NCI-H146 (cell line): ENCODE measurements around the gene TACR2.
A peak's percentile ranks its signal among the peaks of the same experiment; 100 is the strongest.
"Not testable (repeated sequence)": the region's sequence is repeated elsewhere in the genome, so short reads cannot be mapped to it uniquely, and the experiment has no call there.

Source experiments
- DNase-seq: peaks from one replicate; lab custom pipeline; 2025; lab: John Stamatoyannopoulos, UW

TACR2 gene

DNA sequence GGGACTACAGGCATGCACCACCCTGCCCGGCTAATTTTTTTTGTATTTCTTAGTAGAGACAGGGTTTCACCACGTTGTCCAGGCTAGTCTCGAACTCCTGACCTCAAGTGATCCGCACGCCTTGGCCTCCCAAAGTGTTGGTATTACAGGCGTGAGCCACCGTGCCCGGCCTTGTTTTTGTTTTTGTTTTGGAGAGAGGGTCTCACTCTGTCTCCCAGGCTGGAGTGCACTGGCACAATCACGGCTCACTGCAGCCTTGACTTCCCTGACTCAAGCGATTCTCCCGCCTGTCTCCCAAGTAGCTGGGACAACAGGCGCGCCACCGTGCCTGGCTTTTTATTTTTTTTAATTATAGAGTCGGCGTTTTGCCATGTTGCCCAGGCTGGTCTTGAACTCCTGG, 33.7 kb upstream of the TACR2 start:
- DNase-seq = not testable (repeated sequence)

DNA sequence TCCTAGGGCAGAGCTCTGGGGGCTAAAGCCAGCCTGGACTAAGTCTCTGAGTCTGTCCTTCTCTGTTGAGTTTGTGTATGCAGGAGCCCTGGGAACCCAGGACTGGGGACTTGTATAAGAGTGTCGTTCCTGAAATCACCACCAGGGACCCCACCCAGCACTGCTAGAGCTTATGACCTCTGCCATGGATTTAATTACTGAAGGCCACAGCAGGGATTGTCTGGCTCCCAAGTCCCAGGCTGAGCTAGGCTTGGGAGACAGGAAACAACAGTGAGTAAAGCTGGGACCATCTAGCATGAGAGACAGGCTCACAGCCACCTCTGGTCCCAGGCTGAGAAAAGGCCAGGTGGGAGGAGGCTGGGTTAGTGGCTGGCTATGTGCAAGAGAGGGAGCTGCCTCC, 33.1 kb upstream of the TACR2 start:
- DNase-seq = peak; percentile 74

DNA sequence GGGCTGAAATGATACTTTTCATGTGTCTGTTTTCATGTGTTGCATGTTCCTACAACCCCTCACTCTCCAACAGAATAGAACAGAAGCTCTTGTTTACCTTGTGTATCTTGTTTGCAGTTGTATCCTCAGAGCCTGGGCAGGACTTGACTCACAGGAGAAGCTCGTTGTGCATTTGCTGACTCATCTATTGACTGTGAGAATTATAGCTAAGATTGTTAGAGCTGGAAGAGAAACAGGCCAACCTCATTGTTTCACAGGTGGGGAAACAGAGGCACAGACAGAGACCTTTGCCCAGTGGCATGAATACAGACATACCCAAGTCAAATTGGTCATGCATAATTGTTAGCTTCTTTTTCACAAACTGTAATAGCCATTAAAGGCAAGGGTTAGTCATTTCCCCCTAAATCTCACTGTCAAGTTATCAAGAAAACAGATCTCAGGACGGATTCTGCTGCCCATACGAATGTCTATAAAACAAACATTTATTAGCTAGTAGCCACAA, 30.0 kb upstream of the TACR2 start:
- no peak for DNase-seq

DNA sequence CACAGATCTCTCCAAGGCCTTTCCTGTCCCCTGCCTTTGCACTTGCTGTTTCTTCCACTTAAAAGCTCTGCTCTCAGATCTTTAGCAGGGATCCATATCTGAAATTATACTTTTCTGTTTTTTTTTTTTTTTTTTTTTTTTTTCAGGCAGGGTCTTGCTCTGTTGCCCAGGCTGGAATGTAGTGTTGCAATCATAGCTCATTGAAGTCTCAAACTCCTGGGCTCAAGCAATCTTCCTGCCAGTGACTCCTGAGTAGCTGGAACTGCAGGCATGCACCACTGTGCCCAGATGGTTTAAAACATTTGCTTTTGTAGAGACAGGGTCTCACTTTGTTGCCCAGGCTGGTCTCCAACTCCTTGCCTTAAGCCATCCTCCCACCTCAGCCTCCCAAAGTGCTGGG, 29.5 kb upstream of the TACR2 start:
- DNase-seq = no peak

DNA sequence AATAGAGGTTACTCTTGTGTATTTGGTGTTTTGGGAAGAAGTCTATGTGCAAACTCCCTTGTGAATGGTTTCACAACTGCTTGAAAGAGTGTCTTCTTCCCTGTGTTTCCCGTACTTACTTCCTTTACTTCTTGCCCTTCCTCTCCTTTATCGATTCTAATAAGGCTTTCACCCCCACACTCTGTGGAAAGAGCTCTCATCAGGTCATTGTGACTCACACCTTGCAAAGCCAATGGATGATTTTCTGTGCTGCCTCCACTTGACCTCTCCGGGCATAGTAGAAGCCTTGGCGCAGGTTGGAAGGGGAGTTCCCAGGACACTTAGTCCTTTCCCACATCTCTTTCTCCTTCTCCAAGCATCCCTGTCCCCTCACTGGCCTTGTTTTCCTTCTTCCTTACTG, 28.3 kb upstream of the TACR2 start:
- DNase-seq = no peak

- DNase-seq = no peak
Observed at GRCh38 chr10:69443354-69443753, 26.6 kb upstream of the TACR2 start.

DNA sequence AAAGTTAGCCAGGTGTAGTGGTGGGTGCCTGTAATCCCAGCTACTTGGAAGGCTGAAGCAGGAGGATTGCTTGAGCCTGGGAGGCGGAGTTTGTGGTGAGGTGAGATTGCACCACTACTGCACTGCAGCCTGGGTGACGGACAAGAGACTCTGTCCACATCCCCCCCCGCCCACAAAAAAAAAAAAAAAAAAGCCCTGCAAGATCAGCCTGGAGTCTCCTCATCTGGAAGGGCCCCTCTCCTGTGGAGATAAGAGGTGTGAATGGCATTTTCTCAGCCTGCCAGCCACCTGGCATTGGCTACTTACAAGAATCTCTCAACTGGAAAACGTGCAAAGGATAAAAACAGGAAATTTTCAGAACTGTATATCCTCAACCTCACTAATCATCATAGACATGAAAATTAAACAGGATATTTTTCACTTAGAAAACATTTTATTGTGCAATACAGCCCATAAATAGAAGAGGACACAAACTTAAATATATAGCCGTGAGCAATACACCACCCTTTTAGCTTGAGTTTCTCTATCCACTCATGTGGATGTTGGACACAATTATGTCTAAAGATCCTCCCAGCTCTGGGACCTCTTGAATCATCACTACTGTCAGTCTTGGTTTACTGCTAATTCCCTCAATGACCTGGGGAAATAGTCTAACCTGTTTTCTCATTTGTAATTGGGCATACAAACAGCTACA, 23.2 kb upstream of the TACR2 start:
- peak; percentile 56 for DNase-seq

DNA sequence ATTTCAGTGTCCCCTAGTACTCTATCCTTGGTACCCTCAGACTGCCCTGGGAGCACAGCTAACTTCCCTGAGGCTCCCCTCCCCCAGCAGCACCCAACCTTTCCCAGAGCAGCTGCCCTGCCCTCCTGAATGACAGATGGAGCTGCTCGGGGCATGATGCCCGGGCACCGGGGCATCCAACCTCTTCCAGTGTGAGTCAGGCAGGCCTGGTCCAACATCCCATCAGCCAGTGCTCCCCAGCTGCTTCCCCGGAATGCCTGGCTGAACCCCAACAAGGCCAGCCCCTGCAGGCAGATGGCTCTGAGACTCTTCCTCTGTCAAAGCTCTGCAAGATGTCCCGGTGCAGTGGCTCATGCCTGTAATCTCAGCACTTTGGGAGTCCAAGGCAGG, 22.6 kb upstream of the TACR2 start:
- no peak for DNase-seq

DNA sequence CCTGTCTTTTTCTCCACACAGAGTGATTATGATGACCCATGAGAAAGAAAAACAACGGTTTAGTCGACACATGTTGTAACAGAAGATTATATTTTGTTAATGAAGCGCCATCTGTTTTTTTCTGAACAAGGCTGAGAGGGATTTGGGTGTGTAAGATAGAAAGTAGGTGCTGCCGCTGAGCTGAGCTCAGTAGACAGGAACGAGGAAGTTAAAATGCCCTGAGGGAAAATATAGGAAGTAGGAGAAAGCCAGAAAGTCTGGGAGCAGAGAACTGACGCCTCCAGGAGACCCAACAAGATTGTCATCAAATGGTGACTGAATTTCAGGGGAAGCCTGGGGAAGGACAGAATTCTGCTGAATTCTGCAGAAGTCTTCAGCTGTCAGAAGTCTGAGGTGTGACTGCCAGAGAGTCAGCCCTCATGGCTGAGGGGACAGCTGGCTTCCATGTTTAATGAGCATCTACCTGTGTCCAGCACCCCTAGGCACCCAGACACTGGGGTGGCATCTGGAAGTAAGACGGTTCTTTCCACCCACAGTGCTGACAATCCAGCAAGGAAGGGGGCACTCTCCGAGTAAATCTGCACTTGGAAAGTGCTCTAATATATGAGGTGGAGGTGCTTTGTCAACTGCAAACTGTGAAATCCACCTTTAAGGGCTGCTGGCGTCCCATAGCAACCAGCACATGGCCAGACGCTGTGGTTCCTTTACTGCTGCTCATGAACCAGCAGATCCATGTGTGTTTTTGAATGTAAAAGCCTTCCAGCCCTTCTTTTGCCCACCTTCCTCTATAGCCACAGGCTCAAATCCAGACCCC, 22.0 kb upstream of the TACR2 start:
- peak; percentile 9 for DNase-seq

DNA sequence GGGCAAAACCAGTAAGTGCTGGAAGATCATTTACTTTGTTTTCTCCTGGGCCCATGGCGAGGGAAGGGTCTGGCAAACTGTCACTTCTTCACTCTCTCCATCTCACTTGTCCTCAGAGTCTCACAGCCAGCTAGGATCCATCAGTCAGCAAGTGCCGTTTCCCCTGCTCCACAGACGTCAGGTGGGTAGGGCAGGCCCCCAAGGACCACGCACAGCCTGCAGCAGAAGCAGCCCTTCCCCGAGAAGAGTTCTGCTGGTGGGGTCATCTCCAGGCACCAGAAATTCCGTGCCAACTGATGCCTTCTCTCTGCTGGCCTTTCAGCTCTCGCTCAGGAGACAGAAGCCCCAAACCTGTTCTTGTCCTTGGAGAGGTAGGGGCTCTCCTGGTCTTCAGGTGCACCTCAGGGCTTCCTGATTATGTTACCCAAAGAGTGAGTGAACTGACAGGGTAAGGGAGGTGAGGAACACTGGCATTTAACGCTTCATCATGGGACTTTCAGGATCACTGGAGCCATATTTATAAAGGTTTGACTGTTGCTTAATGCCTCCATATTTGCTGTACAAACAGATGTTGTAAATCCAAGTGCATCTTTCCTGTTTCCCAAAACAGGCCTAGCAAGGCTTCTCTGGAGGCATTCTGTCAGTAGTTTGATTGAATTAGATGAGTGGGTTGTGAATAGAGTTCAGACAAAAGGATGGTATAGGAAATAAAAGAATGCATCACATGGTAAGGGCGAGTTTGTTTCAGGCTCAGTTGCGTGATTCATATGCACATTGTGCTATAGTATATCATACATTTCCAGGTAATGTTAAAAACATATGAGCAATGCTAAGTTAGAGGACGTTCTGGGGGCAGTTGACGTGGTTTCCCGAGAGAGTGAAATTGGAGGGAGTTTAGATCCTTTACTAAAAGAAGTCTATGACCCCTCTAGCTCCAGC, 20.9 kb upstream of the TACR2 start:
- no peak for DNase-seq

- no peak for DNase-seq
Observed at GRCh38 chr10:69435966-69436520, 19.3 kb upstream of the TACR2 start.

DNA sequence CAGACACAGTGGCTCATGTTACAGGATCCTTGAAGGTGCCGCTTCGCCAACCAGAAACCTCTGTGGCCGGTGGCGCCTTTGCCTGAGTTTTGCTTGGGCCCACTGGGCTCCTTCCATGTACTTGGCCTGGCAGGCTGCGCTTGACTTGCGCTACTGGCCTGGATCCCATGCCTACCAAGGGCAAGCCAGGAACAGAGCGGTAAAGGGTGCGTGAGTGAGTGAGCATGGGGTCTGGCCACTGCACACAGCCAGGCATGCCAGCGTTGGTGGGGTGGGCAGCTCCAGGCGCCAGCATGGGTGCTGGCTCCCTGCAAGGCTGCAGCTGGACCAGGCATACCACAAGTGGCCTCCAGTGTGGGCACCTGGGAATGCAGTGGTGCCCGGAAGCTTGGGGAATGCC, 18.2 kb upstream of the TACR2 start:
- DNase-seq = no peak

DNA sequence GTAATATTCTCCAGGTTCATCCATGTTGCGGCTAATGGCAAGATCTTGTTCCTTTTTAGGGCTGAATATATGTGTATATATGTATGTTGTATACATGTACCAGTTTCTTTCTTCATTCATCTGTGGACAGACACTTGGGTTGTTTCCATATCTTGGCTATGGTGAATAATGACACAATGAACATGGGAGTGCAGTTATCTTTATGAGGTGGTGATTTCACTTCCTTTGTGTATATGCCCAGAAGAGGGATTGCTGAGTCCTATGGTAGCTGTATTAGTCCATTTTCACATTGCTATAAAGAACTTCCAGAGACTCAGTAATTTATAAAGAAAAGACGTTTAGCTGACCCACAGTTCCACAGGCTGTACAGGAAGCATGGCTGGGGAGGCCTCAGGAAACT, 17.5 kb upstream of the TACR2 start:
- DNase-seq = no peak

DNA sequence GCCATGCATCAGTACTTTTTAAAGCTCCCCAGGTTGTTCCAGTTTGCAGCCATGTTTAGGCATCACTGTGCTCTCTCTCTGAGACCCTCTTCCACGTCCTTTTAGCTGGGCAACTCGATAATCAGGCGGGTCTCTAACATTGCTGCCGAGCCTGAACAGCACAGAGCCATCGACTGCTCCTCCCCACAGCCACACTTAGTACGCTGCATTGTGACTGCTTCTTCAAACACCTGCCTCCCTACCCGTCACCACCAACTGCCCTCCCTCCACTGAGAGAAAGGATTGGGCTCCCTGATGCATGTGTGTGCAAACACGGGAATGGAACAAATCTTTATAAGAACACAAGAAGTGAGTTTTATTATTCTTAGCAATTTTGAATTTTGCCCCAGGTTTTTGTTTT, 11.4 kb upstream of the TACR2 start:
- peak; percentile 75 for DNase-seq

DNA sequence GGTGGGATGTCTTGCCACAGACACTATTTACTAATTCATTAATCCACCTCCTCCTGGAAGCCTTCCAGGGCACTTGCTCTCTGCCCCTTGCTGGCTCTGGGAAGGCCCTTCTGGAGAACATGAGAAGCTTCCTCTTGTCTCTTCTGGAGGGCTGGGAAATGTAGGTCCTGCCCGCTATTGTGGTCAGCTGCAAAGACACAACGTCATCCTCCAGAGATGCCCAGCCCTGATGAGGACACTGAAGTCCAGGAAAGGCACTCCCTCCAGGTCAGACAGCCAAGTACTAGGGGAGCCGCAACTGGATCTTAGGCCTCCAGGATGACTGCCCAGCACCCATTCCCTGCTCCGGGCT, 9.6 kb upstream of the TACR2 start:
- no peak for DNase-seq

- DNase-seq = peak; percentile 74
Observed at GRCh38 chr10:69425511-69426298, 9.0 kb upstream of the TACR2 start.

DNA sequence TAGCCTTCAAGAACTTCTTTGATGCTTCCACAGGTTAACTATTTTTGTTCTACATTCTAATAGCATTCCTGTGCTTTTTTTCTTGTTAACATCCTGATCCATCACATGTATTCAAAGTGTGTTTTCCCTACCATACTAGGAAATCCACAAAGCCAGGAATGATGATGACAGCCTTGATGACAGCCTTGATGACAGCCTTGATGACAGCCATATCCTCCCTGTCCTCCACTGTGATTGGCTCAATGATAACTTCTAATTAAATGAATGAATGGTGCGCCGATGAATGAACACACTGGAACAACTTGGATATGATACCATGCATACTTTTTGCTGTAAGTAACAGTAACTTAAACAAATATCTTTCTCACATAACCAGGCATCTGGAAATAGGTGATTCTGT, 8.3 kb upstream of the TACR2 start:
- DNase-seq = no peak

DNA sequence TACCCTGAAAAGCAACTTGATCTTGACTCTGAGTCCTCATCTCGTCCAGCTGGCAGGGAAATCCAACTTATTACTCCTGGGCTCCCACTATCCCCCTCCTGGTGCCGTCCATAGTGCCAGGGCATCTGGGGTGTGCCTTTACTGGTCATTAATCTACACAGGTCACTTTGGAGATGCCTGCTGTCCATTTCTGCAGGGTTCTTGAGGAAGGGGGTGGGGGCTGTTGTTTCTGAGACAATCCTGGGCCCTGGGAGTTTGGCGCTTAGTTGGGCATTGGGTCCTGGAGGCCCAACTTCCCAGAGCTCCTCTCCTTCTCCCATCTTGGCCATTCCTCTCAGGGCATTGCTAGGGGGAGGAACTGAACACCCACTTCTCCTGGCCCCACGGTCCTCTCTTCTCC, 6.0 kb upstream of the TACR2 start:
- DNase-seq = no peak

GRCh38 chr10:69421611-69422308, 5.0 kb upstream of the TACR2 start:
- DNase-seq = no peak

DNA sequence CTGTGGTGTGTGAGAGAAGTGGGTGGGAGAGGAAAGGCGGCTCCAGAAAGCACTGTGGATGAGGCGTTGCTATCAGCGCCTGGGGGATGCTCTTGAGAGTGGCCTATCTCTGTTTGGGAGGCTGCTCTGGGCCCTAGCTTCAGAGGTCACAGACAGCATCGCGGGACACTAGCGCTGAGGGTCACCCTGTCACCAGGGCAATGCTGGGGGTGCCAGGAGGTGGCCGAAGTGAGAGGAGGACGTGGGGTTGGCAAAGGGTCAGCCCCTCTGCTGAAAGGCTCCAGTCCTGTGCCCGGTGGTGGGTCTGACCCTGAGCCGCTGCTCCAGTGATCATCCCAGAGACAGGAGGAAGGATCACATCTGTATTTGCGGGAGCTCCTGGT, 3.0 kb upstream of the TACR2 start:
- DNase-seq = no peak
